Spleen (tissue), 11 donors: ENCODE results near the gene NT5DC4. TPM values are rescaled to one million over a fixed set of nuclear protein-coding genes. Genes with fewer than 3 reads are reported as not detected.

ENCODE experiments used
- DNase-seq: peaks from one replicate; pipeline ENCODE4 v3.0.0-alpha.2; 2020
- H3K27ac ChIP-seq, 8 donors: fragments of 200-600 bp; sonication (generic) in 7 of 8; 1 replicate in 4 of 8; 2 replicates in 4 of 8; pipeline versions ENCODE4 v1.5.0 to v1.8.0; 2016 to 2021; ENCODE audit warnings: inconsistent platforms in 4 of 8, mild to moderate bottlenecking in 4 of 8, moderate library complexity in 1 of 8
- H3K27me3 ChIP-seq, 7 donors: fragments of 200-600 bp; sonication (generic) in 6 of 7; replicated peaks in 1 of 7; 1 replicate in 4 of 7; 2 replicates in 3 of 7; pipeline versions ENCODE4 v1.5.0 to v1.8.0; 2016 to 2021; ENCODE audit warnings: inconsistent platforms in 3 of 7, mild to moderate bottlenecking in 1 of 7
- H3K36me3 ChIP-seq, 6 donors: fragments of 200-600 bp; sonication (generic) in 5 of 6; 1 replicate in 4 of 6; 2 replicates in 2 of 6; pipeline versions ENCODE4 v1.5.0 to v1.8.0; 2016 to 2021; ENCODE audit warnings: inconsistent platforms in 2 of 6
- H3K4me1 ChIP-seq, 6 donors: fragments of 200-600 bp; sonication (generic) in 5 of 6; 1 replicate in 3 of 6; 2 replicates in 3 of 6; pipeline versions ENCODE4 v1.5.0 to v1.8.0; 2016 to 2021; ENCODE audit warnings: inconsistent platforms in 3 of 6
- H3K4me3 ChIP-seq, 8 donors: fragments of 200-600 bp; sonication (generic) in 7 of 8; 1 replicate in 4 of 8; 2 replicates in 4 of 8; pipeline versions ENCODE4 v1.5.0 to v1.8.0; 2016 to 2021; ENCODE audit warnings: inconsistent platforms in 4 of 8, mild to moderate bottlenecking in 4 of 8, moderate library complexity in 2 of 8
- H3K9me3 ChIP-seq, 8 donors: fragments of 200-600 bp; sonication (generic) in 7 of 8; 1 replicate in 4 of 8; 2 replicates in 4 of 8; pipeline versions ENCODE4 v1.5.0 to v1.8.0; 2016 to 2021; ENCODE audit warnings: inconsistent platforms in 4 of 8
- CTCF ChIP-seq, 11 experiments: fragments of 200-600 bp in 7 of 11; fragments of 450-650 bp in 4 of 11; sonication (generic) in 4 of 11; IDR thresholded peaks in 8 of 11; conservative IDR thresholded peaks in 3 of 11; 1 replicate in 7 of 11; 2 replicates in 4 of 11; pipeline versions ENCODE4 v1.4.0 to v1.8.0; 2016 to 2021; ENCODE audit warnings: antibody characterized with exemption in 11 of 11, inconsistent platforms in 4 of 11, mild to moderate bottlenecking in 1 of 11
- POLR2A ChIP-seq, 3 donors: fragments of 450-650 bp; IDR thresholded peaks; one replicate each; pipeline ENCODE4 v1.5.1; 2017; ENCODE audit warnings: antibody characterized with exemption in 3 of 3, mild to moderate bottlenecking in 1 of 3
- POLR2AphosphoS5 ChIP-seq, 3 donors: sonication (generic); formaldehyde crosslinking; IDR thresholded peaks; one replicate each; pipeline ENCODE4 v1.5.1; 2017; ENCODE audit warnings: antibody characterized with exemption in 3 of 3
- WGBS, 5 donors: extraction: QIAGEN DNeasy Blood & Tissue Kit in 3 of 5; methylation state at CpG; one replicate each; pipeline versions ENCODE4 v1.1.5 to v1.1.7; 2013 to 2018; 5-methylcytosine and 5-hydroxymethylcytosine counted together
- intact Hi-C: fragments of 100-400 bp; cut with DNase I; formaldehyde crosslinking; loops from one replicate; pipeline ENCODE4 v1.15.0; 2023; ENCODE audit warnings: low total_unique reads
- polyA plus RNA-seq, 3 donors: library from polyadenylated mRNA; stranded (reverse); fragments of 200-250 nt; gene quantifications; one replicate each; pipeline ENCODE4 v1.2.1, GENCODE V29; 2013
- total RNA-seq, 7 donors: library from RNA; depleted of rRNA in 3 of 7; stranded (reverse); fragments of >200 nt in 3 of 7; fragmentation: NEBNext Ultra II Directional in 4 of 7; extraction: Animal tissue kit (Norgen Biotek cat#: 25700) in 4 of 7; gene quantifications; one replicate each; pipeline versions ENCODE4 v1.1.0 to v1.2.1, GENCODE V29; 2016 to 2021
- donor health status: healthy with polysubstance abuse.
- donor health status: DM: no; HTN: no; CAD: no; lungs with moderate emphysema.
- donor health status: DM: no; HTN: no; CAD: no.
- donor health status: Bipolar disorder and iron deficiency.
- donor health status: healthy.
- donor health status: DM: no; HTN: no; CAD: no.
- donor health status: DM: yes; HTN: yes; CAD: no.

NT5DC4 gene
- total and polyA plus RNA-seq, 10 donors = 0.28 to 3.8 (median 1.6) TPM

DNA sequence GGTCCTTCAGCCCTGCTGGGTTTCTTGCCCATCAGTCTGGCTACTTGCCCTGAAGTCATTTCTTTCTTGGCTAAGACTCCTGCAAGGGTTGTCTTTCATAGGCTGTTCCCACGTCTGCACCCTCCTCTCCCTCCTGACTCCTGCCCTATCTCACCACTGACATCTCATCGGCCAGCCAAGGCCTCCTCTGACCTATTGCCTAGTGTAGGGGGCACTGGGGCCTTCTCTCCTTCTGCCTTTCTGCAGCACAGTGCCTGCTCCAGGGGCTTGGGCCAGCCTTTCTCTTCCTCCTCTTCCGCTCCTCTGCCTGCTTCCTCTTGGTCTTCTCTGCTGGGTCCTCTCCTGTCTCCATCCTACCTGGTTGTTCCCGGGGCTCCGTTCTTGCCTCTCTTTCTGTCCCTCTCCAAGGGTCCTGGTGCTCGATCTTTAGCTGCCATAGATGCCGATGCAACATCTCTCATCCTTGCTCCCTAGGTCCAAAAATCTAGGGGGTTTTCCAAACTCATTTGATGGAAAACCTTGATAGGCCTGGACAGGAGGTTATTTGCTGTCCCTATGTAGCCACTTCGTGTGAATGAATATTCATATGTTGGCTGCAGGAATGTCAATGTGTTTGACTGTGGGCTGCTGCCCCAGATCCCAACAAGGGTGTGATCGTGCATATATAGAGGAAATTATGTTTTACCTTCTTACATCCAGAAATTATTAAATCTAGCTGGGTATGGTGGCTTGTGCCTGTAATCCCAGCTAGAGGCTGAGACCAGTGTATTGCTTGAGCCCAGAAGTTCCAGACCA is 9.7 kb upstream of the NT5DC4 start:
- intact Hi-C loops = no loop called here
- TF ChIP-seq CTCF (IDR thresholded peaks at IDR 0.05 in 8 of 11, conservative IDR thresholded peaks at IDR 0.05 in 3 of 11) (no peak), POLR2A (IDR thresholded peaks at IDR 0.05) (no peak)
- Histone ChIP-seq H3K4me1 (peaks cover 4 to 61% (median 50%) of the 10 kb centered on the region in 6 donors), H3K36me3 (no peaks in the 10 kb centered on the region), H3K27ac (no peak overlapping the region), H3K27me3 (no peaks in the 10 kb centered on the region), H3K9me3 (no peaks in the 10 kb centered on the region), H3K4me3 (no peak overlapping the region)
- DNase-seq = no peak
- 86 to 94% (median 87%) methylated on average over 9 of the region's 9 CpGs for WGBS, 5 donors

DNA sequence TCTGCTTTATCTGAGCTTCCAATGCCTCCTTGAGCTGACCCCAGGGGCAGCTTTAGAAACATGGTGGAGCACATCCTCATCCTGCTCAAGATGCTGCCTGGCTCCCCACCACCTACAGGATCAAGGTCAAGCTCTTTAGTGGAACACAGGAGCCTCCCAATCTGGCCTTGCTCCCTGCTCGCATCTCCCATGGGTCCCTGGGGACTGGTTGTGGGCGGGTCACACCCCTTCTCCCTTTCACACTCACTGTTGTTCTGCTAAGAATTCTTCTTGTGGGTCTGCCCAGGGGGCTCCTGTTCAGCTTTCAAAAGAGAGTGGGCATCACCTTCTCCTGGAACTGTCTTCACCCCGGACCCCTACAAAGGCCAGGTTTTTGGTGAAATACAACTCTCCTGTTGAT is 8.4 kb upstream of the NT5DC4 start:
- TF ChIP-seq CTCF (IDR thresholded peaks at IDR 0.05 in 8 of 11, conservative IDR thresholded peaks at IDR 0.05 in 3 of 11) (no peak), POLR2A (IDR thresholded peaks at IDR 0.05) (no peak), POLR2AphosphoS5 (IDR thresholded peaks at IDR 0.05) (no peak)
- no peak for DNase-seq
- WGBS, 5 donors = 80 to 85% (median 80%) methylated on average over 3 of the region's 3 CpGs
- Histone ChIP-seq H3K9me3 (no peaks in the 10 kb centered on the region), H3K4me3 (no peak overlapping the region), H3K27me3 (no peaks in the 10 kb centered on the region), H3K27ac (no peak overlapping the region), H3K4me1 (peaks cover 0 to 49% (median 38%) of the 10 kb centered on the region in 6 donors), H3K36me3 (no peaks in the 10 kb centered on the region)
- intact Hi-C loops = no loop called here

- no peak for DNase-seq
- H3K4me1 ChIP-seq = peaks cover 0 to 43% (median 32%) of the 10 kb centered on the region in 6 donors
- H3K27ac ChIP-seq = no peak overlapping the region
- H3K4me3 ChIP-seq = no peak overlapping the region
- TF ChIP-seq CTCF (IDR thresholded peaks at IDR 0.05 in 8 of 11, conservative IDR thresholded peaks at IDR 0.05 in 3 of 11) = no peak
- TF ChIP-seq POLR2AphosphoS5 (IDR thresholded peaks at IDR 0.05) = no peak
- TF ChIP-seq POLR2A (IDR thresholded peaks at IDR 0.05) = no peak
- H3K9me3 ChIP-seq = no peaks in the 10 kb centered on the region
- intact Hi-C loops = no loop called here
- H3K27me3 ChIP-seq = no peaks in the 10 kb centered on the region
- WGBS, 5 donors = 45 to 62% (median 57%) methylated on average over 17 of the region's 17 CpGs
- no peaks in the 10 kb centered on the region for H3K36me3 ChIP-seq
Measured at GRCh38 chr2:112712903-112713584, 7.8 kb upstream of the NT5DC4 start.

GRCh38 chr2:112713585-112713925 is 7.3 kb upstream of the NT5DC4 start:
- TF ChIP-seq CTCF (IDR thresholded peaks at IDR 0.05 in 8 of 11, conservative IDR thresholded peaks at IDR 0.05 in 3 of 11) = no peak
- TF ChIP-seq POLR2A (IDR thresholded peaks at IDR 0.05) = no peak
- TF ChIP-seq POLR2AphosphoS5 (IDR thresholded peaks at IDR 0.05) = no peak
- H3K36me3 ChIP-seq = no peaks in the 10 kb centered on the region
- no peak overlapping the region for H3K4me3 ChIP-seq
- H3K27ac ChIP-seq = no peak overlapping the region
- H3K9me3 ChIP-seq = no peaks in the 10 kb centered on the region
- intact Hi-C loops = no loop called here
- no peaks in the 10 kb centered on the region for H3K27me3 ChIP-seq
- 45 to 74% (median 54%) methylated on average over 4 to 7 of the region's 7 CpGs for WGBS, 5 donors
- no peak for DNase-seq
- peaks cover 0 to 38% (median 28%) of the 10 kb centered on the region in 6 donors for H3K4me1 ChIP-seq
